SW 1271 (cell line): Measurements from ENCODE around the gene NANS.
"Not testable (repeated sequence)": the region's sequence is repeated elsewhere in the genome, so short reads cannot be mapped to it uniquely, and the experiment has no call there.

Source experiments
- DNase-seq, 2 experiments: peaks; one replicate each; lab custom pipeline; 2025; lab: John Stamatoyannopoulos, UW

Gene NANS

DNA sequence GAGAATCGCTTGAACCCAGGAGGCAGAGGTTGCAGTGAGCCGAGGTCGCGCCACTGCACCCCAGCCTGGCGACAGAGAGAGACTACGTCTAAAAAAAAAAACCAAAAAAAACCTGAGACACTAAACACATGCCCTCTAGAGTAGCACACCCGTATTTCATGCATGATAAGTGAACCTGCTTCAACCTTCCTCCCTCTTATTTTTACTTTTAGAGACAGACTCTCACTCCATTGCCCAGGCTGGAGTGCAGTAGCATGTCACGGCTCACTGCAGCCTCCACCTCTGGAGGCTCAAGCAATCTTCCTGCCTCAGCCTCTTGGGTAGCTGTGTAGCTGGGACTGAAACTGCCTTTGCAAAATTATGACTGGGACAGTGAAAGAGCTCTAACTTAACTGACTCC, 17.6 kb upstream of the NANS start:
- no peak for DNase-seq

DNA sequence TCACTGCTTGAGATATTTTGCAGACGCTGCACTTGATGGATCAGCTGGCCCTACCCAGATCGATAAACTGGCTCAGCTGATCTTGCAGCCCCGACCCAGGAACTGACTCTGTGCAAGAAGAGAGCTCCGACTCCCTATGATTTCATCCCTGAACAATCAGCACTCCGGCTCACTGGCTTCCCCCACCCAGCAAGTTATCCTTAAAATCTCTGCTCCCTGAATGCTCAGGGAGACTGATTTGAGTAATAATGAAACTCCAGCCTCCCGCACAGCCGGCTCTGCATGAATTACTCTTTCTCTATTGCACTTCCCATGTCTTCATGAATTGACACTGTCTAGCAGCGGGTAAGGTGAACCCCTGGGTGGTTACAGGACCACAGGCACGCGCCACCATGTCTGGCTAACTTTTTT, 16.9 kb upstream of the NANS start:
- no peak for DNase-seq

DNA sequence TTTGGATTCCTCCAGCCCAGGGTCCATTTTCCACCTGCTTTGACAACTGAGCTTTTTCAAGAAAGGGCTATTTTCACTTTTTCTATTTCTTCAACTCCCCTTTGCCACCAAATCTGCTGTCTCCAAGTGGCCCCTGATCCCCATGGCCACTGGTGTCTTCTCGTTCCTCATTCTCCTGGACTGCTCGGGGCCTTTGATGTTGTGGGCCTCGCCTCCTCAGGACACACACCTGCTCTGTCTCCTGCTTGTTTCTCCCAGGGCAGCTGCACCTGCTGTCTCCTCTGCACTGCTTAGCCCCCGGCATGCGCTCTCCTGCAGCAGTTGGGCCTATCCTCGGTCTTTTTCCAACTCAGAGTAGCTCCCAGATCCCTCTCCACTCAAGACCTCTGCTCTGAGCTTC, 16.3 kb upstream of the NANS start:
- DNase-seq = no peak

DNA sequence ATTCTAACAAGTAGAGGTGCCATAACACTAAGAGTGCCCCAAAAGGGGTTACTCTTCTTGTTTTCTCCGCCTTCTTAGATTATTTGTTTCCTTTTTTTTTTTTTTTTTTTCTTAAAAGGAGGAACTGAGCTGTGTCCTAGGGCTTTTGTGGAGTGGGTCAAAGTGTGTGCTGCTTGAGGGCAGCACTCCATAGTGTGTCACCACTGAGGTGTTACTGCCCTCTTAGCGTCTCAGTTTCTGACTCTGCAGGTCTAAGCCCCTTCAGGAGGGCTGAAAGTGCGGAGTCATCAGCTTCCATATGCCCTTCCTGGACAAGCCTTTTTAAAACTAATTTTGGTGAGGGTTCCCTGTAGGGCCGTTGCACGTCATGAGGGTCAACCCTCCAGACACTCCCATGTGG, 12.6 kb upstream of the NANS start:
- no peak for DNase-seq

DNA sequence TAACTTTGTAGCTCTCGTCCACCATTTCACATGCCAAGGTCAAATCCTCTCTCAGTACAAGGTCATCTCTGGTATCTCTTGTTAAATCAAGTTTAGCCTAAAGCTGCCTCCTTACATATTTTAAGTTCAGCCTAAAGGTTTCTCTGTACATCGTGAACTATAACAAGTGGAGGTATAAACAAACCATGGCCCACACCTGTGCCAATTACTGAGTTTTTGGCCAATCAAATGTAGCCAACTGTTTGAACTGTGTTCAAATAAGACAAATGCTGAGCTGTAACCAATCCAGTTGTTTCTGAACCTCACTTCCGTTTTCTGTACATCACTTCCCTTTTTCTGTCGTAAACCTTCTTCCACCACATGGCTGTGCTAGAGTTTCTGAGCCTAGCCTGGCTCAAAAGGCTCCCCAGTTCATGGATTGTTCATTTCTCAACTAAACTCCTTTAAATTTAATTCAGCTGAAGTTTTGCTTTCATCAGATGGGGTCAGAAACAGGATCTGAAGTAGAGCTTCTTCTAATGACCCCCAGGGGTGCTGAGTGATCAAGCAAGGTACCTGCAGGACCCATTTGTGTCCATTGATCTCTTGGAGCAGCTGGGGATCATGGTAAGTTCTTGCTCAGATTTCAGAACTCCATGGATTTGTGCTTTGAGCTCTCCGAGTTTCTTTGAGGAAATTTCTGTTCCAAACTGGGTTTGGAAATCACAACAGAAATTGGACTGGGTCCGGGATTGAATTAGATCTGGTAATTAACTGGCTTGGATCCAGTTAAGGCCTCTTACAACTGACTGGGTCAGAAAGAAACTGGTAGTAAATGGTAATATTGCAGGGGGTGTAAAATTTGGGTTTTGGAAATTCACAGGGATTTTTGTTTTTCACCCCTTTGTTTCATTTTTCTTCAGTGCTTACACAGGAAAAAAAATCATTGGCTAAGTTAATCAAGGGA, 11.0 kb upstream of the NANS start:
- no peak for DNase-seq

DNA sequence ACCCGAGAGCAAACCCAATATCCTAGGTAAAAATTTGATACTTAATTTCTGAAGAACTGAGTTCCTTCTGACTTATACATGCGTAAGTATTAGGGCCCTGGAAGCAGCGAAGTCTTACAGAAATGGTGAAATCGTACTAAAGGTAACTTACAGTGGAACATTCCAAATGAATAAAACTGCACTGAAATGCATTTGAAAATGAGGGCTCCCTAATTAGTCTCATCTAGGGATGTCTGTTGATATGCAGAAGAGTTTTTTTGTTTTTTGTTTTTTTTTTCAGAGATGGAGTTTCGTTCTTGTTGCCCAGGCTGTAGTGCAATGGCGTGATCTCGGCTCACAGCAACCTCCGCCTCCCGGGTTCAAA, 10.4 kb upstream of the NANS start:
- DNase-seq = no peak

DNA sequence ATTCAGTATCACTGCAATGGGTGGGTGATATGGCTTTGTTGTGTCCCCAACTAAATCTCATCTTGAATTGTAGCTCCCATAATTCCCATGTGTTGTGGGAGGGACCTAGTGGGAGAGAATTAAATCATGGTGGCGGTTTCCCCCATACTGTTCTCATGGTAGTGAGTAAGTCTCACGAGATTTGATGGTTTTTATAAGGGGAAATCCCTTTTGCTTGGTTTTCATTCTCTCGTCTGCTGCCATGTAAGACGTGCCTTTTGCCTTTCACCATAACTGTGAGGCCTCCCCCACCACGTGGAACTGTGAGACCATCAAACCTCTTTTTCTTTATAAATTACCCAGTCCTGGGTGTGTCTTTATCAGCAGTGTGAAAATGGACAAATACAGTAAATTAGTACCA, 9.5 kb upstream of the NANS start:
- no peak for DNase-seq

DNA sequence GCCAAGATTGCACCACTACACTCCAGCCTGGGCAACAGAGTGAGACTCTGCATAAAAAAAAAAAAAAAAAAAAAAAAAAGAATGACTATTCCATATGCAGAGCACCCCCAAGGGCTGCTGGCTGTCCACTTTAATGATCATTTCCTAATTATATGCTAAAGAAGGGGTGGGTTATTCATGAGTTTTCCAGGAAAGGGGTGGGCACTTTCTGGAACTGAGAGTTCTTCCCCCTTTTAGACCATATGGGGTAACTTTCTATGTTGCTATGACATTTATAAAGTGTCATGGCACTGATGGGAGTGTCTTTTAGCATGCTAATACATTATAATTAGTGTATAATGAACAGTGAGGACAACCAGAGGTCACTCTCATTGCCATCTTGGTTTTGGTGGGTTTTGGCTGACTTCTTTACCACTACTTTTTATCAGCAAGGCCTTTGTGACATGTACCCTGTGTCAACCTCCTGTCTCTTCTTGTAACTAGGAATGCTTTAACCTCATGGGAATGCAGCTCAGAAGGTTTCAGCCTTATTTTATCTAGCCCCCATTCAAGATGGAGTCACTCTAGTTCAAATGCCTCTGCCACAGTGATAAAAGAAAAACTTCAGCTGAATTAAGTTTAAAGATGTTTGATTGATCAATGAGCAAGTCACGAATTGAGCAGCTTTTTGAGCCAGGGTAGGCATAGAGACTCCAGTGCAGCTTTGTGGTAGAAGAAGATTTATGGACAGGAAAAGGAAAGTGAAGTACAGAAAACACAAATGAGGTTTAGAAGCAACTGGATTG, 7.1 kb upstream of the NANS start:
- DNase-seq = no peak

DNA sequence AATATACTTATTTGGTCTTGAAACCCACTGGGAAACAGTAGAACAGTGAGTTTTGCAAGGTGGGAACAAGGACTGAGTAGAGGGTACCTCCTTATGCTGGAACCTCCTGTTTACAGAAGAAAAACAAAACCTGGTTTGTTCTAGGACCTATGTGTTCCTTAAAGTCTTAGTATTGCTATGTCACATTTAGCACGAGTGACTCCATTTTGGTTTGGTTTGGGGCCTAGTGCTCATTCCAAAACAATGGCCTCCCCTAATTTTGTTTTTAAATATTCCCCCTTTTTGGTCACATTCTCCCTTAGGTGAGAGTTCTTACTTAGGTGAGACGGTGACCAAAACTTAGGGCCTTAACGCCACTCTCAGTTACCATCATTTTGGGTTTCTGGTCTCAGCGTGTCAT, 6.2 kb upstream of the NANS start:
- no peak for DNase-seq

DNA sequence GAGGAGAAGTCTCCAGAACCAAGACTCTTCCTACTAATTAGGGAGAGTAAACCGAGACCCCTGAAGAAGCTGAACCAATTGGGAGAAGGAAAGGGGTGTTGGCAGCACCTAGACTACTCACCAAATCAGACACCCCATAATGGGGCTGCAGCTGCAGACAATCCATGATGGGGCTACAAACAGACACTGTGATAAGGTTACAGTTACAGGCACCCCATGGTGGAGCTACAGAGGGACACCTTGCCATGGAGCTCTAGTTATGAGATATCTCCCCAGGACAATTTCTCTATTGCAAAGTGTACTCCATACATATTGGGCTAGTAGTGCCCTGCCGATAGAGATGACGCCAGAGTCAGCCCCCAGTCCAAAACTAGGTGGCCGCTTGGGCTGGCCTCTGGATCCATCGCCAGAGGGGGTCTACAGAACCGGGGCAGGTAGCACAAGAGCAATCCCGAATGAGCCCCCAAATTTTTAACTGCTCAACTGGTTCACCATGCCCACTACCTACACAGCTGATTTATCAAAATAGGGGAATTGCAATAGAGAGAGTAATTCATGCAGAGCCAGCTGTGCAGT, 2.1 kb upstream of the NANS start:
- no peak for DNase-seq

DNA sequence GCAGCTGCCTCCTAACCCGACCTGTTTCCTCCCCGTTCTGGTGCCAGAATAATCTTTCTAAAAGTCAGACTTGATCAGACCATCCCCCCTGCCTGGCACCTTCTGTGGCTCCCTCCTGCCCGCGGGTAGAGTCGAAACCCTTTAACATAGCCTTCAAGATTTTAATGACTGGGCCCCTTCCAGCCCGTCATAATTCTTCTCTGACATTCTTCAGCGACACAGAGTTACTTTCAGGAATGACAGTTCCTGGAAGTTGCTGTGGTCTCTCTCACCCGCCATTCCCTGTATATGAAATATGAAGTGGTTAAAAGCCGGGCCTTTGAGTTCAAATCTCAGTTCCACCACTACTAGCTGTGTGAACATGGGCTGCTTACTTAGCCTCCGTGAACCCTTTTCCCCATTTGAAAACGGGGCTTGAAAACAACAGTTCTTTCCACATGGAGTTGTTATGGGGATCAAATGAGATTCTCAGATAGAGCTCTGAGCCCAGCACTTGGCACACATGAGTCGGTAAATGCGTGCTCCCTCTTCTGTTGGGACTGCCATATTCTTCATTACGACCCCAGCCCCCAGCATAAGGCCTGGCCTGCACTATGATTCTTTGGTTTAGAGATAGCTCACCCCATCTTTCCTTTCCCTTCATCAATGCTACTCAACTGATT, 737 bp downstream of the NANS start:
- DNase-seq = peak in 1 of 2 experiments; percentile 55

DNA sequence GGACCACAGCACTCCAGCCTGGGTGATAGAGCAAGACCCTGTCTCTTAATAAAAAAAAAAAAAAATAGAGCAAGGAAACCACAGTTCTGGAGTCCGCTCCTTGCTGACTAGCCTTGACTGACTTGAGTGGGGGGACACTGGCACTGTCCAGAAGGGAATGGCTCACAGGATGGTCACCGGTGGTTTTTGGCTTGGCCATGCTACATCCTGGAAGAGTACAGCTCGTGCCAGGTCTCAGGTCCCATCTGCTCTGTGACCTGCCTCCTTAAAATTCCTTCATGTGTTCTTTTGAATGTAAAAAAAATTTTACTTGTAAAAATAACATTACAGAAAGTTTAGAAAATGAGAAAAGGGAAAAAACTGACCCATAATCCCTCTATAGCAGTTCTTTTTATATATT, 5.6 kb downstream of the NANS start:
- no peak for DNase-seq

DNA sequence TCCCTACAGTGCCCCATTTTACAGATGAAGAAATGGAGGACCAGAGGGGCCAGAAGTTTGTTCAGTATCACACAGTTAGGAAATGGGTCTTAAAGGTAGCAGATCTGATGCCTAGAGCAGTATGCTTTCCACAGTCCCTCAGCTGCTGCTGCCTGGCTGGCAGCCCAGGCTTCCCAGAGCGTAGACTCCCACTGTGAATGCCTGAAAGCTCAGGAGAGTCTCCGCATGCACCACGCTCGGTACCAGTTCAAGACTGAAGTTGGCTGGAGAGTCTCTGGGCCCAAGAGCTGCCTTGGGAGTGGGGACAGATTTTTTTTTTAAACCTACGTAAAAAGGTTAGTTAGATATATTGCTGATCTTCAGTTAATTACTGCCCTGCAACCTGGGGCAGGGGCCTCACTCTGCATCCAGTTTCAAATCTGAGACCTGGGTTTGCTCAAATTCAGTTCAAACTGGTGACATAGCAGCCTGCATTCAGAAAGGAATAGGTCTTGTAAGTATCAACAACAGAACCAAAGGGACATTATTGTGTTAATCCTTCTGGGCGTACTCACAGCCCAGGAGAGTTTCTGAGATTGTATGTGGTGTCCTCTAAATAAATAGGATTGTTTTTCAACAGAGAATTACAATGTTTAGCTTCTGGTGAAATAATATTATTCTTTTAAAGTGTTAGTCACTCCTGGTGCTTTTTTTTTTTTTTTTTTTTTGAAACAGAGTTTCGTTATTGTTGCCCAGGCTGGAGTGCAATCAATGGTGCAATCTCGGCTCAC, 8.3 kb downstream of the NANS start:
- no peak for DNase-seq

DNA sequence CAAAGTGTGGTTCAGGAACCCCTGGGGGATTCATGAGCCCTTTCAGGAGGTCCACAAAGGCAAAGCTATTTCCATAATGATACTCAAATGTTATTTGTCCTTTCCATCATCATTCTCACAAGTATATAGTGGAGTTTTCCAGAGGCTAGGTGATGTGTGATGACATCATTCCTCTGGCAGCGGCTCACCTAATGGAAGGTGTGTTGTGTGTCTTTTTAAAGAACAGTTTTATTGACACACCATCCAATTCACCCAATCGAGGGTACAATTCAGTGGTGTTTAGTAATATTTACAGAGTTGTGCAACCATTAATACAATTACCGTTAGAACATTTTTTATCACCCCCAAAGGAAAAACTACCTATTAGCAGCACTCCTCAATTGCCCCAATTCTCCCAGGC, 9.7 kb downstream of the NANS start:
- no peak for DNase-seq

DNA sequence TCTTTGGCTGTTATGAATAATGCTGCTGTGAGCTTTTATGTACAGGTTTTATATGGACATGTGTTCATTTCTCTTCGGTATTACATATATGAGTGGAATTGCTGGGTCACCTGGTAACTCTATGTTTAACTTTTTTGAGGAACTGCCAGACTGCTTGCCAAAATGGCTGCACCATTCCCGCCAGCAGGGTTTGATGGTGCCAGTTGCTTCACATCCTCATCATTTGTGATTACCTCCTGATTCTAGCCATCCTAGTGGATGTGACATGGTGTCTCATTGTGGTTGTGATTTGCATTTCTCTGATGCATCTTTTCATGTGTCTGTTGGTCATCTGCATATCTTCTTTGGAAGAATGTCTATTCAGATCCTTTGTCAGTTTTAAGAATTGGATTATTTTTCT, 10.7 kb downstream of the NANS start:
- no peak for DNase-seq

DNA sequence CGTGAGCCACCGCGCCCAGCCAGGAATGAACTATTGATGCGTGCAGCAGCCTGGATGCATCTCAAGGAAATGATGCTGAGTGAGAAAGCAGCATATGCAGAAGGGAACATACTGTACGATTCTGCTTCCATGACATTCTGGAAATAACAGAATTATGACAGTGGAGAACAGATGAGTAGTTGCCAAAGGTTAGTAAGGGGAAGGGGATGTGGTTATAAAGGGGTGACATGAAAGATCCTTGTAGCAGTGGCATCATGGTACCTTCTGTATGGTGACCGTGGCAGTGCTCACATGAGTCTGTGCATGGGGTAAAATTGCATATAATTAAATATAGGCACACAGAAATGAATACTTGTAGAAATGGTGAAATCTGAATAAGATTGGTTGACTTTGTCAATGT, 13.0 kb downstream of the NANS start:
- DNase-seq = no peak

DNA sequence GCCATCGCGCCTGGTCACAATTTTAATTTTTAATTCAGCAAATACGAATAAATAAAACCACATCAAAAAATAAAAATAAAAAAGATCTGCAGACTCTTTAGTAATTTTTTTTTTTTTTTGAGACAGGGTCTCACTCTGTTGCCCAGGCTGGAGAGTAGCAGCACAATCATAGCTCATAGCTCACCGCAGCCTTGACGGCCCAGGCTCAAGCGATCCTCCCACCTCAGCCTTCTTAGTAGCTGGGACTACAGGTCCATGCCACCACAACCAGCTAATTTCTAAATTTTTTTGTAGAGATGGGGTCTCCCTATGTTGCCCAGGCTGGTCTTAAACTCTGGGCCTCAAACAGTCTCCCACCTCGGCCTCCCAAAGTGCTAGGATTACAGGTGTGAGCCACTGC, 14.2 kb downstream of the NANS start:
- no peak for DNase-seq

DNA sequence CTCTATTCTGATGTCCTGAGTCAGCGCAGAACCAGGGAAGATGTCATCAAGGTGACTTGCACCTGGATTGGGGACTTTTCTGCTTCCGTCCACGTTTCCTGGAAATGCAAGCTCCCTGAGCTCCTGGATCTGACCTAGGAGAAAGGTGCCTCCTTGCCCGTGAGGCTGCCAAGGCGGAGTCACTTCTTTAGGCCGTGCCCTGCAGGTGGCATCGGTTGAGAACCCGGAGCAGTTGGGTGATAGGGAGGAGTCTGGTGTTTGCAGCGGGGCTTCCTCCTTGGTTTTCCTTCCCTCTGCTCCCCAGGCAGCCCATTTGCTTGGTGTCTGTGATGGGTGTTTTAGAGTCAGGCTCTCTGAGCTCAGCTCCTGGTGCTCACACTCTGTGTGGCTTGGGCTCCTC, 15.2 kb downstream of the NANS start:
- DNase-seq = no peak

DNA sequence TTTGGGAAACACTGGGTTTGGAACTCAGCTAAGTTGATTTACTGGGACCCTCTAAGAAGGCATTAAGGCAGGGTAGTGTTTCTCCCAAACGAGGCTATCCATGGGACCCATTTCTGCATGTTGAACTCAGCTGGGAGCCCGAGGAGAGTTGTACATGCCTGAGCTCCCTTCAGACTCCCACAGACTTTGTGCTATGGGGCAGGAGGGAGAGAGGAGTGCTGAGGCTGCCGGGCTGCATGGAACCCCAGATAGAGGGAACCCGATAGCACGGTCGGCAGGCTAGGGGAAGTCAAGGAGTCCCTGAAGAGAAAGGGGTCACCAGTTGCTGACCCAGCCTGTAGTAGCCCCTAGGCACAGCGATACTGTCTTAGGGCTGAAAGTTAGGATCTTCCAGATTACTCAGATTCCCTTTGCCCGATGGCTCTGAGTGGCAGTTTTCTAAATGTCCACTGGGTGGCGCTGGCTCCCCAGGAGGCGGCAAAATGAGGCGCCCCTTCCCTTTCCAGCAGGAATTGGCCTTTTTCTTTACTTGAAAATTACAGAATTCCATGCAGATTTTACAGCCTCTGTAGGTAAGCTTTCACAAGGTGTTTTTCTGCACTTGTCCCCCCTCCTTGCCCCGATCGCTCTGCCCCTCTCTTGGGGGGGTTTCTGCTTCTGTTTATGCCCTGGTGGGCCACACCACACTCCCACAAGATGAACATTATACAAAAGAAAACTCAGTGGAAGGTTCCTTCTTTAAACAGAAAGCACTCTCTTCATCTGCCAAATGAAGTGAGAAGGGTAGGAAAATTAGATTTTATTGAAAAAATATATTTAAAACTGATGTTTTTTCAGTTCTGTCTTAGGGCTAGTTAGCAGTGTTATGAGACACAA, 17.8 kb downstream of the NANS start:
- peak in 1 of 2 experiments; percentile 49 for DNase-seq

DNA sequence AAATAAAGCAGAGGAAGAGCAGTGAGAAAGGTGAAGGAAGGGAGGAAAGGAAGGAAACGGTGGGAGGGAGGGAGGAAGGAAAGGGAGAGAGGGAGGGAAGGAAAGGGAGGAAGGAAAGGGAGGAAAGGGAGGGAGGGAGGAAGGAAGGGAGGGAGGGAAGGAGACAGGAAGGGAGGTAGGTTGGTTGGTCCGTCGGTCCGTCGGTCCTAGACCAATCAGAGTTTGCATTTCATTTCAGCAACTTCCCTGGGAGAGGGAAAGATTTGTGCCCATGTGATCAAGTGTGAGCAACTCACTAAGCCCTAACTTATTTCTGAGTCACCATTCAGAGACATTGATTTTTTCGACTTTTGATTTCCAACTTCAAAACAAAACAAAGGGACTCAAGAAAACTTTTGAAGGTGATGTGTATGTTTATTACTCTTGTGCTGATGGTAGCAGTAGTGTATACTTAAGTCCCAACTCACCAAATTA, 18.8 kb downstream of the NANS start:
- no peak for DNase-seq

DNA sequence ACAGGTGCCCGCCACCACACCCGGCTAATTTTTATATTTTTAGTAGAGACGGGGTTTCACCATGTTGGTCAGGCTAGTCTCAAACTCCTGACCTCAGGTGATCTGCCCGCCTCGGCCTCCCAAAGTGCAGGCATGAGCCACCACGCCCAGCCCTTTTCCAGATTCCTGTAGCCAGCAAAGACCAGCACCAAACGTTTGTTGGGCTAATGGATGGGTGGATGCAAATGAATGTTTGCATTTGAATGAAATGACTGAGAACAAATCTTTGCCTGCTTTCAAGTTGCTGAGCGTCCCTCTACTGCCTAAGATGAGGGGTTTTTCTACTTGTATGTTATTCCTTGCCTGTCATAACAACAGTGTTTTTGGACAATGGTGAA, 20.0 kb downstream of the NANS start:
- DNase-seq = not testable (repeated sequence)
